ENCODE results near the gene CCDC91.

CCDC91 gene

GRCh38 chr12:28425526-28425925 is 235.3 kb downstream of the CCDC91 start:
- H3K27ac ChIP-seq (ENCODE audit: low read length) = no peak overlapping the region
- peaks cover 3% of the 10 kb centered on the region for H3K36me3 ChIP-seq (replicated peaks; ENCODE audit: low read depth, low read length)
- H2AFZ ChIP-seq (ENCODE audit: low read depth, low read length) = no peak overlapping the region
- no peaks in the 10 kb centered on the region for H3K9me3 ChIP-seq (ENCODE audit: insufficient read depth, low read length)
- no peaks in the 10 kb centered on the region for H3K79me2 ChIP-seq (ENCODE audit: low read length)
- TF ChIP-seq CTCF (IDR thresholded peaks at IDR 0.05; ENCODE audit: low read depth, low read length) = no peak
- TF ChIP-seq EZH2phosphoT487 (IDR thresholded peaks at IDR 0.05; ENCODE audit: low read depth) = no peak
- H3K27me3 ChIP-seq (ENCODE audit: low read depth, low read length) = no peaks in the 10 kb centered on the region
- no peak overlapping the region for H3K9ac ChIP-seq (ENCODE audit: low read length)
- no peaks in the 10 kb centered on the region for H4K20me1 ChIP-seq (ENCODE audit: insufficient read depth, low read length)
- peak overlapping the region; percentile 18; the same call in 1 of the 2 replicates for H3K4me2 ChIP-seq (ENCODE audit: low read length)
- H3K4me1 ChIP-seq (ENCODE audit: low read length) = peaks cover 12% of the 10 kb centered on the region
- H3K4me3 ChIP-seq (ENCODE audit: low read length) = no peak overlapping the region

GRCh38 chr12:28427046-28427445 is 236.8 kb downstream of the CCDC91 start:
- no peaks in the 10 kb centered on the region for H3K36me3 ChIP-seq (replicated peaks; ENCODE audit: low read depth, low read length)
- no peak overlapping the region for H2AFZ ChIP-seq (ENCODE audit: low read depth, low read length)
- no peaks in the 10 kb centered on the region for H3K79me2 ChIP-seq (ENCODE audit: low read length)
- no peaks in the 10 kb centered on the region for H3K9me3 ChIP-seq (ENCODE audit: insufficient read depth, low read length)
- no peak for TF ChIP-seq EZH2phosphoT487 (IDR thresholded peaks at IDR 0.05; ENCODE audit: low read depth)
- TF ChIP-seq CTCF (IDR thresholded peaks at IDR 0.05; ENCODE audit: low read depth, low read length) = no peak
- H3K27ac ChIP-seq (ENCODE audit: low read length) = no peak overlapping the region
- H3K4me3 ChIP-seq (ENCODE audit: low read length) = no peak overlapping the region
- no peak overlapping the region for H3K4me2 ChIP-seq (ENCODE audit: low read length)
- H3K9ac ChIP-seq (ENCODE audit: low read length) = no peak overlapping the region
- H4K20me1 ChIP-seq (ENCODE audit: insufficient read depth, low read length) = no peaks in the 10 kb centered on the region
- H3K4me1 ChIP-seq (ENCODE audit: low read length) = peaks cover 12% of the 10 kb centered on the region
- H3K27me3 ChIP-seq (ENCODE audit: low read depth, low read length) = no peaks in the 10 kb centered on the region

GRCh38 chr12:28440081-28440608 is 249.9 kb downstream of the CCDC91 start:
- H3K9ac ChIP-seq (ENCODE audit: low read length) = no peak overlapping the region

GRCh38 chr12:28442101-28442500 is 251.8 kb downstream of the CCDC91 start:
- H4K20me1 ChIP-seq (ENCODE audit: insufficient read depth, low read length) = no peaks in the 10 kb centered on the region
- TF ChIP-seq EZH2phosphoT487 (IDR thresholded peaks at IDR 0.05; ENCODE audit: low read depth) (no peak), CTCF (IDR thresholded peaks at IDR 0.05; ENCODE audit: low read depth, low read length) (no peak)
- H3K9me3 ChIP-seq (ENCODE audit: insufficient read depth, low read length) = no peaks in the 10 kb centered on the region
- H3K27me3 ChIP-seq (ENCODE audit: low read depth, low read length) = no peaks in the 10 kb centered on the region
- H2AFZ ChIP-seq (ENCODE audit: low read depth, low read length) = no peak overlapping the region
- no peak overlapping the region for H3K4me2 ChIP-seq (ENCODE audit: low read length)
- H3K36me3 ChIP-seq (replicated peaks; ENCODE audit: low read depth, low read length) = no peaks in the 10 kb centered on the region
- H3K27ac ChIP-seq (ENCODE audit: low read length) = no peak overlapping the region
- H3K4me3 ChIP-seq (ENCODE audit: low read length) = no peak overlapping the region
- no peaks in the 10 kb centered on the region for H3K4me1 ChIP-seq (ENCODE audit: low read length)
- H3K79me2 ChIP-seq (ENCODE audit: low read length) = no peaks in the 10 kb centered on the region
- no peak overlapping the region for H3K9ac ChIP-seq (ENCODE audit: low read length)

More at GRCh38 chr12:28440081-28440608, 249.9 kb downstream of the CCDC91 start:
- Histone ChIP-seq H4K20me1 (ENCODE audit: insufficient read depth, low read length) (no peaks in the 10 kb centered on the region), H3K4me1 (ENCODE audit: low read length) (no peaks in the 10 kb centered on the region), H3K4me2 (ENCODE audit: low read length) (no peak overlapping the region), H3K4me3 (ENCODE audit: low read length) (no peak overlapping the region), H3K9me3 (ENCODE audit: insufficient read depth, low read length) (no peaks in the 10 kb centered on the region), H3K27ac (ENCODE audit: low read length) (no peak overlapping the region), H3K36me3 (replicated peaks; ENCODE audit: low read depth, low read length) (no peaks in the 10 kb centered on the region), H3K27me3 (ENCODE audit: low read depth, low read length) (no peaks in the 10 kb centered on the region), H3K79me2 (ENCODE audit: low read length) (no peaks in the 10 kb centered on the region), H2AFZ (ENCODE audit: low read depth, low read length) (no peak overlapping the region)
- TF ChIP-seq EZH2phosphoT487 (IDR thresholded peaks at IDR 0.05; ENCODE audit: low read depth) = no peak
- no peak for TF ChIP-seq CTCF (IDR thresholded peaks at IDR 0.05; ENCODE audit: low read depth, low read length)
